NT2/D1 (cell line): Measurements from ENCODE around the gene ROCK2.

Source experiments
- YY1 ChIP-seq: IDR thresholded peaks from 2 replicates; pipeline ENCODE4 v1.6.1; 2011; ENCODE audit not compliant: insufficient read length, insufficient read depth
- ZNF274 ChIP-seq: IDR thresholded peaks from 2 replicates; pipeline ENCODE4 v1.6.1; 2011; ENCODE audit warnings: mild to moderate bottlenecking, low read depth, low read length

DNA sequence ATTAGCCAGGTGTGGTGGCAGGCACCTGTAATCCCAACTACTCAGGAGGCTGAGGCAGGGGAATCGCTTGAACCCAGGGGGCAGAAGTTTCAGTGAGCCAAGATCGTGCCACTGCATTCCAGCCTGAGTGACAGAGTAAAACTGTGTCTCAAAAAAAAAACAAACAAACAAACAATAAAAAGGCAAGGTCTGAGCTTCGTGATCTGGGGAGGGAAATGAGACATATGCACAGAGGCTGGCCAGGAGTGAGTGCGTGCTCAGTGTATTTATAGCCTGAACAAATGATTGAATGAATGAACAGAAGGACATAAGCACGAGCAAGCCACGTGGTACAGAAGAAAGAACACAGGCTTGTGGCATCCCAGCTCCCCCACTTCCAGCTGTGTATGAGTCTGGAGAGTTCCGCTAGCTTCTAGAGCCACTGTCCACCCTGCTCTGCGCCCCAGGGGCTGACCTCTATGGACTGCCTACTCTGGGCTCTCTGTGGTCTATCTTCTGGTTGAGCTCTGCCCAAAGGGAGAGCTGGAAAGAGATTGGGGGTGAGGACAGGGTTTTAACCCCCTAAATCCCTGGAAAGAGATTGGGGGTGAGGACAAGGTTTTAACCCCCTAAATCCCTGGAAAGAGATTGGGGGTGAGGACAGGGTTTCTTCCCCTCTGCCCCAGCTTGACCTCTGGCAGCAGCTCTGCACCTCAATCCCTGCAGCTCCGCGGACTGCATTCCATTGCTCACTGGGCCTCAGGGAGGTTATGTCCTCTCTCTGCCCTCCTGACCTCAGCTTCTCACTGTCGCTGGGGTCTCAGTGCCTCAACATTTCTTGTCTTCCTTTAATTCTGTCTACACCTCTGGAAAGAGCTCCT lies 11.0 kb upstream of the ROCK2 start:
- TF ChIP-seq YY1 = no peak
- no peak for TF ChIP-seq ZNF274
